GM19035 (cell line): ENCODE measurements around the gene PLS3.
"Not testable (repeated sequence)": the region's sequence is repeated elsewhere in the genome, so short reads cannot be mapped to it uniquely, and the experiment has no call there.

Experiments
- ATAC-seq: cut with Tn5 transposase; IDR thresholded peaks from one replicate; pipeline ENCODE4 v1.9.1; 2021; ENCODE audit not compliant: unreplicated experiment

PLS3 gene

GRCh38 chrX:115560978-115561604 lies at the start of gene PLS3:
TSS of gene PLS3 (plus strand) at chrX:115561174. CDS start at chrX:115610251, 49,077 bp downstream.
- peak; percentile 82 for ATAC-seq

GRCh38 chrX:115518113-115518512 lies 42.9 kb upstream of the PLS3 start:
- no peak for ATAC-seq

GRCh38 chrX:115521741-115522140 lies 39.2 kb upstream of the PLS3 start:
- no peak for ATAC-seq

- no peak for ATAC-seq
Measured at GRCh38 chrX:115522952-115523351, 38.0 kb upstream of the PLS3 start.

GRCh38 chrX:115525486-115525885 lies 35.5 kb upstream of the PLS3 start:
- ATAC-seq, result no peak

GRCh38 chrX:115531818-115532403 lies 29.1 kb upstream of the PLS3 start:
- ATAC-seq, result no peak

GRCh38 chrX:115533485-115533884 lies 27.5 kb upstream of the PLS3 start:
- ATAC-seq, result no peak

- no peak for ATAC-seq
Measured at GRCh38 chrX:115534383-115534782, 26.6 kb upstream of the PLS3 start.

- no peak for ATAC-seq
Measured at GRCh38 chrX:115535421-115535820, 25.6 kb upstream of the PLS3 start.

GRCh38 chrX:115535844-115536243 lies 25.1 kb upstream of the PLS3 start:
- ATAC-seq, result no peak

GRCh38 chrX:115539841-115540240 lies 21.1 kb upstream of the PLS3 start:
- no peak for ATAC-seq

GRCh38 chrX:115541045-115541444 lies 19.9 kb upstream of the PLS3 start:
- ATAC-seq, result not testable (repeated sequence)

- no peak for ATAC-seq
Measured at GRCh38 chrX:115547448-115547847, 13.5 kb upstream of the PLS3 start.

- ATAC-seq, result no peak
Measured at GRCh38 chrX:115549008-115549407, 12.0 kb upstream of the PLS3 start.

- ATAC-seq, result no peak
Measured at GRCh38 chrX:115553171-115553570, 7.8 kb upstream of the PLS3 start.

GRCh38 chrX:115559672-115560071 lies 1.3 kb upstream of the PLS3 start:
- ATAC-seq, result no peak

GRCh38 chrX:115560211-115560977 lies 580 bp upstream of the PLS3 start:
- ATAC-seq, result no peak

GRCh38 chrX:115561605-115562479 lies 868 bp downstream of the PLS3 start:
- peak; percentile 36 for ATAC-seq

GRCh38 chrX:115562480-115562847 lies 1.5 kb downstream of the PLS3 start:
- ATAC-seq, result no peak

- ATAC-seq, result no peak
Measured at GRCh38 chrX:115563633-115564162, 2.7 kb downstream of the PLS3 start.

- ATAC-seq, result no peak
Measured at GRCh38 chrX:115564243-115564642, 3.3 kb downstream of the PLS3 start.
